Measurements from ENCODE around the gene VAV2. TPM values are rescaled to one million over a fixed set of nuclear protein-coding genes. Genes with fewer than 3 reads are reported as not detected.

The VAV2 gene
- 1 to 10 TPM; 4.7 to 6.4 TPM for total RNA-seq

GRCh38 chr9:133991964-133992779, at the start of gene VAV2:
Gene VAV2, minus strand, starts transcription at chr9:133992324. Its CDS starts 46 bp downstream, at chr9:133992278.
- POLR2A ChIA-PET, result interaction anchor here (0.5 to 1.1 kb wide), 2 partner anchors 36 to 199 kb away, joined by 3 read pairs; no protein-coding TSS in a partner anchor
- Mint-ChIP-seq H3K4me3 (peak within 1 kb of the TSS; percentile 66), H3K27ac (no peak within 1 kb of the TSS), H3K9me3 (no peaks in the 10 kb centered on the region), H3K36me3 (no peaks in the 10 kb centered on the region), H3K4me1 (peaks cover 1% of the 10 kb centered on the region), H3K27me3 (peaks cover 6% of the 10 kb centered on the region)
- ATAC-seq (ENCODE audit: low read depth) (peak; percentile 50), DNase-seq (no peak)

- Mint-ChIP-seq H3K27me3 (no peaks in the 10 kb centered on the region), H3K27ac (no peak overlapping the region), H3K4me3 (no peak overlapping the region), H3K9me3 (peaks cover 2% of the 10 kb centered on the region), H3K4me1 (no peaks in the 10 kb centered on the region), H3K36me3 (peaks cover 31% of the 10 kb centered on the region)
- POLR2A ChIA-PET, result no interaction called here
- DNase-seq, result no peak
- no peak for ATAC-seq (ENCODE audit: low read depth)
Observed at GRCh38 chr9:134041649-134041962, 49.5 kb upstream of the VAV2 start.

GRCh38 chr9:134040781-134041648, 48.9 kb upstream of the VAV2 start:
- peaks cover 35% of the 10 kb centered on the region for H3K36me3 Mint-ChIP-seq
- DNase-seq, result no peak
- H3K4me1 Mint-ChIP-seq, result no peaks in the 10 kb centered on the region
- H3K4me3 Mint-ChIP-seq, result no peak overlapping the region
- no peaks in the 10 kb centered on the region for H3K27me3 Mint-ChIP-seq
- no peak for ATAC-seq (ENCODE audit: low read depth)
- peaks cover 2% of the 10 kb centered on the region for H3K9me3 Mint-ChIP-seq
- no peak overlapping the region for H3K27ac Mint-ChIP-seq
- POLR2A ChIA-PET, result no interaction called here

GRCh38 chr9:134040176-134040565, 48.0 kb upstream of the VAV2 start:
- no peak for ATAC-seq (ENCODE audit: low read depth)
- no peaks in the 10 kb centered on the region for H3K27me3 Mint-ChIP-seq
- H3K4me1 Mint-ChIP-seq, result no peaks in the 10 kb centered on the region
- POLR2A ChIA-PET, result no interaction called here
- DNase-seq, result no peak
- no peak overlapping the region for H3K4me3 Mint-ChIP-seq
- peaks cover 38% of the 10 kb centered on the region for H3K36me3 Mint-ChIP-seq
- peaks cover 2% of the 10 kb centered on the region for H3K9me3 Mint-ChIP-seq
- H3K27ac Mint-ChIP-seq, result no peak overlapping the region

- ATAC-seq (ENCODE audit: low read depth) (no peak), DNase-seq (no peak)
- Mint-ChIP-seq H3K27ac (no peak overlapping the region), H3K27me3 (no peaks in the 10 kb centered on the region), H3K4me1 (no peaks in the 10 kb centered on the region), H3K36me3 (peaks cover 38% of the 10 kb centered on the region), H3K4me3 (no peak overlapping the region), H3K9me3 (peaks cover 2% of the 10 kb centered on the region)
- POLR2A ChIA-PET, result no interaction called here
Observed at GRCh38 chr9:134039386-134040175, 47.5 kb upstream of the VAV2 start.

GRCh38 chr9:134037641-134038040, 45.5 kb upstream of the VAV2 start:
- H3K4me3 Mint-ChIP-seq, result no peak overlapping the region
- no peaks in the 10 kb centered on the region for H3K27me3 Mint-ChIP-seq
- ATAC-seq (ENCODE audit: low read depth), result no peak
- no peak for DNase-seq
- H3K27ac Mint-ChIP-seq, result no peak overlapping the region
- POLR2A ChIA-PET, result no interaction called here
- H3K36me3 Mint-ChIP-seq, result peaks cover 42% of the 10 kb centered on the region
- H3K9me3 Mint-ChIP-seq, result peaks cover 2% of the 10 kb centered on the region
- peaks cover 2% of the 10 kb centered on the region for H3K4me1 Mint-ChIP-seq

GRCh38 chr9:134036130-134036529, 44.0 kb upstream of the VAV2 start:
- Mint-ChIP-seq H3K4me3 (no peak overlapping the region), H3K27ac (no peak overlapping the region), H3K4me1 (peaks cover 2% of the 10 kb centered on the region), H3K27me3 (no peaks in the 10 kb centered on the region), H3K9me3 (peaks cover 2% of the 10 kb centered on the region), H3K36me3 (peaks cover 42% of the 10 kb centered on the region)
- ATAC-seq (ENCODE audit: low read depth), result no peak
- POLR2A ChIA-PET, result no interaction called here
- no peak for DNase-seq

GRCh38 chr9:134035041-134036039, 43.2 kb upstream of the VAV2 start:
- DNase-seq (peak; percentile 24), ATAC-seq (ENCODE audit: low read depth) (no peak)
- POLR2A ChIA-PET, result no interaction called here

GRCh38 chr9:134034215-134035040, 42.3 kb upstream of the VAV2 start:
- Mint-ChIP-seq H3K36me3 (peaks cover 33% of the 10 kb centered on the region), H3K4me1 (peaks cover 2% of the 10 kb centered on the region), H3K27me3 (no peaks in the 10 kb centered on the region), H3K27ac (no peak overlapping the region), H3K4me3 (no peak overlapping the region), H3K9me3 (peaks cover 2% of the 10 kb centered on the region)
- ATAC-seq (ENCODE audit: low read depth) (no peak), DNase-seq (no peak)
- POLR2A ChIA-PET, result no interaction called here

More at GRCh38 chr9:134035041-134036039, 43.2 kb upstream of the VAV2 start:
- Mint-ChIP-seq H3K4me1 (peaks cover 2% of the 10 kb centered on the region), H3K9me3 (peaks cover 2% of the 10 kb centered on the region), H3K27ac (no peak overlapping the region), H3K4me3 (no peak overlapping the region), H3K27me3 (no peaks in the 10 kb centered on the region), H3K36me3 (peaks cover 42% of the 10 kb centered on the region)

GRCh38 chr9:134033516-134034214, 41.5 kb upstream of the VAV2 start:
- no peaks in the 10 kb centered on the region for H3K27me3 Mint-ChIP-seq
- H3K36me3 Mint-ChIP-seq, result peaks cover 25% of the 10 kb centered on the region
- H3K9me3 Mint-ChIP-seq, result no peaks in the 10 kb centered on the region
- ATAC-seq (ENCODE audit: low read depth), result no peak
- no peak overlapping the region for H3K27ac Mint-ChIP-seq
- no peak for DNase-seq
- POLR2A ChIA-PET, result no interaction called here
- peaks cover 2% of the 10 kb centered on the region for H3K4me1 Mint-ChIP-seq
- no peak overlapping the region for H3K4me3 Mint-ChIP-seq

GRCh38 chr9:134032456-134033222, 40.5 kb upstream of the VAV2 start:
- no peaks in the 10 kb centered on the region for H3K9me3 Mint-ChIP-seq
- no peaks in the 10 kb centered on the region for H3K27me3 Mint-ChIP-seq
- DNase-seq (no peak), ATAC-seq (ENCODE audit: low read depth) (no peak)
- H3K27ac Mint-ChIP-seq, result no peak overlapping the region
- no peak overlapping the region for H3K4me3 Mint-ChIP-seq
- POLR2A ChIA-PET, result interaction anchor here (0.7 to 0.9 kb wide), 2 partner anchors 13 to 34 kb away, joined by 3 to 5 read pairs; no protein-coding TSS in a partner anchor
- peaks cover 15% of the 10 kb centered on the region for H3K36me3 Mint-ChIP-seq
- peaks cover 2% of the 10 kb centered on the region for H3K4me1 Mint-ChIP-seq

Data from activated naive CD8-positive, alpha-beta T cell treated with anti-CD3 and anti-CD28 coated beads, Interleukin-2, amount 10 ng/mL, durations not matched to agents 7 days and 5 days (primary cell).